Germinal center (tissue), 1 donor: ENCODE data around the gene TEX10.
"Not testable (repeated sequence)": the region's sequence is repeated elsewhere in the genome, so short reads cannot be mapped to it uniquely, and the experiment has no call there.

Experiments used
- DNase-seq: peaks from one replicate; pipeline ENCODE4 v3.0.0; 2012; ENCODE audit warnings: mixed read lengths, low spot score

TEX10 gene

GRCh38 chr9:100352727-100353505 is at the start of gene TEX10:
Gene TEX10 (minus strand): TSS chr9:100352942. CDS start chr9:100349363, 3,579 bp downstream.
- peak; percentile 93 for DNase-seq

- DNase-seq = no peak
Observed at GRCh38 chr9:100401042-100401441, 48.3 kb upstream of the TEX10 start.

GRCh38 chr9:100397529-100398266 is 45.0 kb upstream of the TEX10 start:
- DNase-seq = no peak

GRCh38 chr9:100396769-100397168 is 44.0 kb upstream of the TEX10 start:
- no peak for DNase-seq

- DNase-seq = no peak
Observed at GRCh38 chr9:100394816-100395215, 42.1 kb upstream of the TEX10 start.

- no peak for DNase-seq
Observed at GRCh38 chr9:100394032-100394695, 41.4 kb upstream of the TEX10 start.

GRCh38 chr9:100392989-100393388 is 40.2 kb upstream of the TEX10 start:
- DNase-seq = not testable (repeated sequence)

GRCh38 chr9:100379862-100380261 is 27.1 kb upstream of the TEX10 start:
- DNase-seq = no peak

- DNase-seq = no peak
Observed at GRCh38 chr9:100377015-100377414, 24.3 kb upstream of the TEX10 start.

GRCh38 chr9:100375658-100376057 is 22.9 kb upstream of the TEX10 start:
- no peak for DNase-seq

GRCh38 chr9:100372648-100373047 is 19.9 kb upstream of the TEX10 start:
- no peak for DNase-seq

GRCh38 chr9:100370064-100370723 is 17.5 kb upstream of the TEX10 start:
- no peak for DNase-seq

- no peak for DNase-seq
Observed at GRCh38 chr9:100368672-100369071, 15.9 kb upstream of the TEX10 start.

- no peak for DNase-seq
Observed at GRCh38 chr9:100366121-100366520, 13.4 kb upstream of the TEX10 start.

GRCh38 chr9:100364013-100364412 is 11.3 kb upstream of the TEX10 start:
- no peak for DNase-seq

- no peak for DNase-seq
Observed at GRCh38 chr9:100359057-100359456, 6.3 kb upstream of the TEX10 start.

- no peak for DNase-seq
Observed at GRCh38 chr9:100357501-100357900, 4.8 kb upstream of the TEX10 start.

- DNase-seq = peak; percentile 55
Observed at GRCh38 chr9:100355561-100355960, 2.8 kb upstream of the TEX10 start.

GRCh38 chr9:100354121-100354800 is 1.5 kb upstream of the TEX10 start:
- peak; percentile 16 for DNase-seq

GRCh38 chr9:100352201-100352726 is 478 bp downstream of the TEX10 start:
- DNase-seq = peak; percentile 33

- no peak for DNase-seq
Observed at GRCh38 chr9:100351508-100351907, 1.2 kb downstream of the TEX10 start.
